Tibial artery (tissue), 4 donors: ENCODE data around the gene AVPR1A.

ENCODE experiments used
- DNase-seq, 2 donors: peaks; one replicate each; pipeline ENCODE4 v3.0.0-alpha.2; 2019
- H3K27ac ChIP-seq, 2 donors: fragments of 200-600 bp; sonication (generic) in 1 of 2; 1 replicate in 1 of 2; 2 replicates in 1 of 2; pipeline ENCODE4 v1.5.1; 2018 to 2019; ENCODE audit warnings: mild to moderate bottlenecking in 1 of 2
- H3K27me3 ChIP-seq, 2 donors: fragments of 200-600 bp; sonication (generic) in 1 of 2; one replicate each; pipeline versions ENCODE4 v1.5.1 to v1.6.0; 2016 to 2019
- H3K36me3 ChIP-seq, 3 donors: fragments of 200-600 bp; sonication (generic) in 2 of 3; one replicate each; pipeline ENCODE4 v1.5.1; 2016 to 2019; ENCODE audit warnings: mild to moderate bottlenecking in 2 of 3
- H3K4me1 ChIP-seq, 4 donors: fragments of 200-600 bp; sonication (generic) in 2 of 4; 1 replicate in 3 of 4; 2 replicates in 1 of 4; pipeline ENCODE4 v1.5.1; 2016 to 2019
- H3K4me3 ChIP-seq, 2 donors: fragments of 200-600 bp; sonication (generic) in 1 of 2; 1 replicate in 1 of 2; 2 replicates in 1 of 2; pipeline ENCODE4 v1.5.1; 2018 to 2019; ENCODE audit warnings: mild to moderate bottlenecking in 2 of 2
- H3K9me3 ChIP-seq, 3 donors: fragments of 200-600 bp; sonication (generic) in 1 of 3; one replicate each; pipeline ENCODE4 v1.5.1; 2016 to 2019
- CTCF ChIP-seq, 2 experiments: fragments of 200-600 bp in 1 of 2; fragments of 450-650 bp in 1 of 2; IDR thresholded peaks; one replicate each; pipeline ENCODE4 v1.5.1; 2017 to 2019; ENCODE audit warnings: antibody characterized with exemption in 2 of 2, mild to moderate bottlenecking in 1 of 2, moderate library complexity in 1 of 2
- intact Hi-C: fragments of 100-400 bp; cut with DNase I; formaldehyde crosslinking; loops from one replicate; pipeline ENCODE4 v1.15.0; 2023; ENCODE audit warnings: low total_unique reads

AVPR1A gene

GRCh38 chr12:63163541-63163940 lies 12.5 kb upstream of the AVPR1A start:
- Histone ChIP-seq H3K4me1 (no peaks in the 10 kb centered on the region), H3K27ac (no peak overlapping the region), H3K4me3 (no peak overlapping the region), H3K27me3 (no peaks in the 10 kb centered on the region), H3K36me3 (no peaks in the 10 kb centered on the region), H3K9me3 (no peaks in the 10 kb centered on the region)
- DNase-seq, result no peak
- no peak for TF ChIP-seq CTCF (IDR thresholded peaks at IDR 0.05)
- intact Hi-C loops, result no loop called here

GRCh38 chr12:63155375-63155774 lies 4.4 kb upstream of the AVPR1A start:
- intact Hi-C loops, result no loop called here
- no peak overlapping the region for H3K4me3 ChIP-seq
- DNase-seq, result no peak
- no peak overlapping the region for H3K27ac ChIP-seq
- TF ChIP-seq CTCF (IDR thresholded peaks at IDR 0.05), result no peak
- no peaks in the 10 kb centered on the region for H3K36me3 ChIP-seq
- H3K4me1 ChIP-seq, result peaks cover 0 to 11% (median 4%) of the 10 kb centered on the region in 4 donors
- H3K9me3 ChIP-seq, result no peaks in the 10 kb centered on the region
- peaks cover 0 to 1% of the 10 kb centered on the region in 2 donors for H3K27me3 ChIP-seq

- H3K36me3 ChIP-seq, result no peaks in the 10 kb centered on the region
- peaks cover 0 to 7% of the 10 kb centered on the region in 2 donors for H3K27me3 ChIP-seq
- no peak for DNase-seq
- TF ChIP-seq CTCF (IDR thresholded peaks at IDR 0.05), result no peak
- peaks cover 0 to 11% (median 4%) of the 10 kb centered on the region in 4 donors for H3K4me1 ChIP-seq
- no peak overlapping the region for H3K27ac ChIP-seq
- no peak overlapping the region for H3K4me3 ChIP-seq
- no peaks in the 10 kb centered on the region for H3K9me3 ChIP-seq
- intact Hi-C loops, result loop anchor here (5.0 kb wide), 1 partner anchor 623 kb away; the partner anchor contains the start of gene RXYLT1
Measured at GRCh38 chr12:63154560-63154959, 3.6 kb upstream of the AVPR1A start.

GRCh38 chr12:63152321-63152700 lies 1.3 kb upstream of the AVPR1A start:
- intact Hi-C loops, result loop anchor here (5.0 kb wide), 1 partner anchor 625 kb away; the partner anchor contains the start of gene RXYLT1
- no peaks in the 10 kb centered on the region for H3K9me3 ChIP-seq
- H3K36me3 ChIP-seq, result no peaks in the 10 kb centered on the region
- no peak for DNase-seq
- H3K27ac ChIP-seq, result peak overlapping the region; percentile 90 to 91
- TF ChIP-seq CTCF (IDR thresholded peaks at IDR 0.05), result no peak
- H3K27me3 ChIP-seq, result peaks cover 0 to 7% of the 10 kb centered on the region in 2 donors
- H3K4me1 ChIP-seq, result peaks cover 0 to 11% (median 4%) of the 10 kb centered on the region in 4 donors
- peak overlapping the region; percentile 76 to 79 for H3K4me3 ChIP-seq

- peak overlapping the region; percentile 90 to 91 for H3K27ac ChIP-seq
- H3K9me3 ChIP-seq, result no peaks in the 10 kb centered on the region
- peak overlapping the region; percentile 76 to 79 for H3K4me3 ChIP-seq
- TF ChIP-seq CTCF (IDR thresholded peaks at IDR 0.05), result peak; percentile 74 to 82
- H3K27me3 ChIP-seq, result peaks cover 0 to 7% of the 10 kb centered on the region in 2 donors
- intact Hi-C loops, result loop anchor here (5.0 kb wide), 1 partner anchor 626 kb away; the partner anchor contains the start of gene RXYLT1
- peak; percentile 27 to 68 for DNase-seq
- peaks cover 0 to 11% (median 4%) of the 10 kb centered on the region in 4 donors for H3K4me1 ChIP-seq
- no peaks in the 10 kb centered on the region for H3K36me3 ChIP-seq
Measured at GRCh38 chr12:63151623-63152320, 771 bp upstream of the AVPR1A start.
